Measurements from ENCODE around the gene CFAP210.
"Not testable (repeated sequence)": the region's sequence is repeated elsewhere in the genome, so short reads cannot be mapped to it uniquely, and the experiment has no call there.

CFAP210 gene

GRCh38 chr2:169692718-169693117 is 1.5 kb downstream of the CFAP210 start:
- H3K9me3 ChIP-seq (ENCODE audit: control insufficient read depth, low read length): no peaks in the 10 kb centered on the region
- 60 to 100% methylated on average over 1 to 2 of the region's 3 CpGs for WGBS, 2 experiments (ENCODE audit: insufficient coverage in 2 of 2)
- H3K36me3 ChIP-seq (ENCODE audit: control insufficient read depth, insufficient read depth, low read length): no peaks in the 10 kb centered on the region
- H3K4me3 ChIP-seq (ENCODE audit: extremely low read depth, insufficient read depth, low read length, poor library complexity, severe bottlenecking): no peak overlapping the region
- no peaks in the 10 kb centered on the region for H3K4me1 ChIP-seq (ENCODE audit: control insufficient read depth, insufficient read depth, low read length, poor library complexity, severe bottlenecking)
- H3K27ac ChIP-seq (ENCODE audit: low read depth, low read length, severe bottlenecking): no peak overlapping the region

- no peaks in the 10 kb centered on the region for H3K36me3 ChIP-seq (ENCODE audit: control insufficient read depth, insufficient read depth, low read length)
- H3K4me1 ChIP-seq (ENCODE audit: control insufficient read depth, insufficient read depth, low read length, poor library complexity, severe bottlenecking): no peaks in the 10 kb centered on the region
- H3K4me3 ChIP-seq (ENCODE audit: extremely low read depth, insufficient read depth, low read length, poor library complexity, severe bottlenecking): no peak overlapping the region
- WGBS, 2 experiments (ENCODE audit: insufficient coverage in 2 of 2): 50 to 70% methylated on average over 1 of the region's 1 CpG
- no peaks in the 10 kb centered on the region for H3K9me3 ChIP-seq (ENCODE audit: control insufficient read depth, low read length)
- no peak overlapping the region for H3K27ac ChIP-seq (ENCODE audit: low read depth, low read length, severe bottlenecking)
These were observed 3.2 kb downstream of the CFAP210 start for GRCh38 chr2:169690958-169691357.

GRCh38 chr2:169687943-169688342 is 6.3 kb downstream of the CFAP210 start:
- H3K4me1 ChIP-seq (ENCODE audit: control insufficient read depth, insufficient read depth, low read length, poor library complexity, severe bottlenecking); H3K9me3 ChIP-seq (ENCODE audit: control insufficient read depth, low read length): not testable (repeated sequence)

GRCh38 chr2:169686825-169687224 is 7.4 kb downstream of the CFAP210 start:
- 71% methylated on average over 4 of the region's 4 CpGs; no CpG with 5 or more reads in 1 of the 2 experiments for WGBS, 2 experiments (ENCODE audit: insufficient coverage in 2 of 2)
- not testable (repeated sequence) for H3K4me1 ChIP-seq (ENCODE audit: control insufficient read depth, insufficient read depth, low read length, poor library complexity, severe bottlenecking); H3K27ac ChIP-seq (ENCODE audit: low read depth, low read length, severe bottlenecking); H3K4me3 ChIP-seq (ENCODE audit: extremely low read depth, insufficient read depth, low read length, poor library complexity, severe bottlenecking); H3K9me3 ChIP-seq (ENCODE audit: control insufficient read depth, low read length); H3K36me3 ChIP-seq (ENCODE audit: control insufficient read depth, insufficient read depth, low read length)

More at GRCh38 chr2:169687943-169688342, 6.3 kb downstream of the CFAP210 start:
- not testable (repeated sequence) for H3K36me3 ChIP-seq (ENCODE audit: control insufficient read depth, insufficient read depth, low read length); H3K4me3 ChIP-seq (ENCODE audit: extremely low read depth, insufficient read depth, low read length, poor library complexity, severe bottlenecking); H3K27ac ChIP-seq (ENCODE audit: low read depth, low read length, severe bottlenecking)

- H3K27ac ChIP-seq (ENCODE audit: low read depth, low read length, severe bottlenecking); H3K9me3 ChIP-seq (ENCODE audit: control insufficient read depth, low read length); H3K4me3 ChIP-seq (ENCODE audit: extremely low read depth, insufficient read depth, low read length, poor library complexity, severe bottlenecking); H3K36me3 ChIP-seq (ENCODE audit: control insufficient read depth, insufficient read depth, low read length); H3K4me1 ChIP-seq (ENCODE audit: control insufficient read depth, insufficient read depth, low read length, poor library complexity, severe bottlenecking): not testable (repeated sequence)
- WGBS, 2 experiments (ENCODE audit: insufficient coverage in 2 of 2): no CpG with 5 or more reads among the region's 2 CpGs
These were observed 9.5 kb downstream of the CFAP210 start for GRCh38 chr2:169684712-169685111.

- no peak overlapping the region for H3K4me3 ChIP-seq (ENCODE audit: extremely low read depth, insufficient read depth, low read length, poor library complexity, severe bottlenecking)
- no peaks in the 10 kb centered on the region for H3K4me1 ChIP-seq (ENCODE audit: control insufficient read depth, insufficient read depth, low read length, poor library complexity, severe bottlenecking)
- no peak overlapping the region for H3K27ac ChIP-seq (ENCODE audit: low read depth, low read length, severe bottlenecking)
- H3K9me3 ChIP-seq (ENCODE audit: control insufficient read depth, low read length): no peaks in the 10 kb centered on the region
- 20 to 60% methylated on average over 1 of the region's 3 CpGs for WGBS, 2 experiments (ENCODE audit: insufficient coverage in 2 of 2)
- no peaks in the 10 kb centered on the region for H3K36me3 ChIP-seq (ENCODE audit: control insufficient read depth, insufficient read depth, low read length)
These were observed 10.1 kb downstream of the CFAP210 start for GRCh38 chr2:169684135-169684565.

GRCh38 chr2:169683425-169684134 is 10.6 kb downstream of the CFAP210 start:
- Histone ChIP-seq H3K4me3 (ENCODE audit: extremely low read depth, insufficient read depth, low read length, poor library complexity, severe bottlenecking) (no peak overlapping the region), H3K36me3 (ENCODE audit: control insufficient read depth, insufficient read depth, low read length) (no peaks in the 10 kb centered on the region), H3K27ac (ENCODE audit: low read depth, low read length, severe bottlenecking) (no peak overlapping the region), H3K4me1 (ENCODE audit: control insufficient read depth, insufficient read depth, low read length, poor library complexity, severe bottlenecking) (no peaks in the 10 kb centered on the region), H3K9me3 (ENCODE audit: control insufficient read depth, low read length) (no peaks in the 10 kb centered on the region)
- 87% methylated on average over 3 of the region's 3 CpGs; no CpG with 5 or more reads in 1 of the 2 experiments for WGBS, 2 experiments (ENCODE audit: insufficient coverage in 2 of 2)

- H3K27ac ChIP-seq (ENCODE audit: low read depth, low read length, severe bottlenecking): no peak overlapping the region
- no peaks in the 10 kb centered on the region for H3K36me3 ChIP-seq (ENCODE audit: control insufficient read depth, insufficient read depth, low read length)
- WGBS, 2 experiments (ENCODE audit: insufficient coverage in 2 of 2): 67% methylated on average over 2 of the region's 3 CpGs; no CpG with 5 or more reads in 1 of the 2 experiments
- H3K4me3 ChIP-seq (ENCODE audit: extremely low read depth, insufficient read depth, low read length, poor library complexity, severe bottlenecking): no peak overlapping the region
- no peaks in the 10 kb centered on the region for H3K4me1 ChIP-seq (ENCODE audit: control insufficient read depth, insufficient read depth, low read length, poor library complexity, severe bottlenecking)
- H3K9me3 ChIP-seq (ENCODE audit: control insufficient read depth, low read length): no peaks in the 10 kb centered on the region
These were observed 11.2 kb downstream of the CFAP210 start for GRCh38 chr2:169683054-169683424.

GRCh38 chr2:169676850-169677249 is 17.4 kb downstream of the CFAP210 start:
- Histone ChIP-seq H3K36me3 (ENCODE audit: control insufficient read depth, insufficient read depth, low read length) (no peaks in the 10 kb centered on the region), H3K9me3 (ENCODE audit: control insufficient read depth, low read length) (no peaks in the 10 kb centered on the region), H3K27ac (ENCODE audit: low read depth, low read length, severe bottlenecking) (no peak overlapping the region), H3K4me3 (ENCODE audit: extremely low read depth, insufficient read depth, low read length, poor library complexity, severe bottlenecking) (no peak overlapping the region), H3K4me1 (ENCODE audit: control insufficient read depth, insufficient read depth, low read length, poor library complexity, severe bottlenecking) (no peaks in the 10 kb centered on the region)
- WGBS, 2 experiments (ENCODE audit: insufficient coverage in 2 of 2): 84 to 88% methylated on average over 5 of the region's 6 CpGs

GRCh38 chr2:169676357-169676756 is 17.8 kb downstream of the CFAP210 start:
- H3K4me1 ChIP-seq (ENCODE audit: control insufficient read depth, insufficient read depth, low read length, poor library complexity, severe bottlenecking): no peaks in the 10 kb centered on the region
- no CpG with 5 or more reads among the region's 3 CpGs for WGBS, 2 experiments (ENCODE audit: insufficient coverage in 2 of 2)
- H3K27ac ChIP-seq (ENCODE audit: low read depth, low read length, severe bottlenecking): no peak overlapping the region
- H3K9me3 ChIP-seq (ENCODE audit: control insufficient read depth, low read length): no peaks in the 10 kb centered on the region
- no peaks in the 10 kb centered on the region for H3K36me3 ChIP-seq (ENCODE audit: control insufficient read depth, insufficient read depth, low read length)
- H3K4me3 ChIP-seq (ENCODE audit: extremely low read depth, insufficient read depth, low read length, poor library complexity, severe bottlenecking): no peak overlapping the region

GRCh38 chr2:169673921-169674320 is 20.3 kb downstream of the CFAP210 start:
- no peaks in the 10 kb centered on the region for H3K36me3 ChIP-seq (ENCODE audit: control insufficient read depth, insufficient read depth, low read length)
- 88 to 100% methylated on average over 1 of the region's 2 CpGs for WGBS, 2 experiments (ENCODE audit: insufficient coverage in 2 of 2)

More at GRCh38 chr2:169673921-169674320, 20.3 kb downstream of the CFAP210 start:
- Histone ChIP-seq H3K4me3 (ENCODE audit: extremely low read depth, insufficient read depth, low read length, poor library complexity, severe bottlenecking) (no peak overlapping the region), H3K9me3 (ENCODE audit: control insufficient read depth, low read length) (no peaks in the 10 kb centered on the region), H3K27ac (ENCODE audit: low read depth, low read length, severe bottlenecking) (no peak overlapping the region), H3K4me1 (ENCODE audit: control insufficient read depth, insufficient read depth, low read length, poor library complexity, severe bottlenecking) (peaks cover 4% of the 10 kb centered on the region)

Measured in mesodermal cell (in vitro differentiated cells).